GOT3 (cell line): Measurements from ENCODE around the gene MFAP4.

Experiments
- DNase-seq: peaks from one replicate; lab custom pipeline; 2025; ENCODE audit warnings: mixed read lengths; lab: John Stamatoyannopoulos, UW

MFAP4 gene

GRCh38 chr17:19385521-19385983 is 1.4 kb downstream of the MFAP4 start:
- DNase-seq = no peak

- no peak for DNase-seq
Measured at GRCh38 chr17:19384723-19385391, 2.1 kb downstream of the MFAP4 start.

GRCh38 chr17:19383681-19384470 is 3.1 kb downstream of the MFAP4 start:
- DNase-seq = no peak

GRCh38 chr17:19382531-19383444 is 4.2 kb downstream of the MFAP4 start:
- DNase-seq = no peak

GRCh38 chr17:19381741-19382444 is 5.1 kb downstream of the MFAP4 start:
- no peak for DNase-seq

- no peak for DNase-seq
Measured at GRCh38 chr17:19381361-19381740, 5.6 kb downstream of the MFAP4 start.

GRCh38 chr17:19380481-19381301 is 6.3 kb downstream of the MFAP4 start:
- no peak for DNase-seq

- no peak for DNase-seq
Measured at GRCh38 chr17:19379361-19380065, 7.5 kb downstream of the MFAP4 start.

DNA sequence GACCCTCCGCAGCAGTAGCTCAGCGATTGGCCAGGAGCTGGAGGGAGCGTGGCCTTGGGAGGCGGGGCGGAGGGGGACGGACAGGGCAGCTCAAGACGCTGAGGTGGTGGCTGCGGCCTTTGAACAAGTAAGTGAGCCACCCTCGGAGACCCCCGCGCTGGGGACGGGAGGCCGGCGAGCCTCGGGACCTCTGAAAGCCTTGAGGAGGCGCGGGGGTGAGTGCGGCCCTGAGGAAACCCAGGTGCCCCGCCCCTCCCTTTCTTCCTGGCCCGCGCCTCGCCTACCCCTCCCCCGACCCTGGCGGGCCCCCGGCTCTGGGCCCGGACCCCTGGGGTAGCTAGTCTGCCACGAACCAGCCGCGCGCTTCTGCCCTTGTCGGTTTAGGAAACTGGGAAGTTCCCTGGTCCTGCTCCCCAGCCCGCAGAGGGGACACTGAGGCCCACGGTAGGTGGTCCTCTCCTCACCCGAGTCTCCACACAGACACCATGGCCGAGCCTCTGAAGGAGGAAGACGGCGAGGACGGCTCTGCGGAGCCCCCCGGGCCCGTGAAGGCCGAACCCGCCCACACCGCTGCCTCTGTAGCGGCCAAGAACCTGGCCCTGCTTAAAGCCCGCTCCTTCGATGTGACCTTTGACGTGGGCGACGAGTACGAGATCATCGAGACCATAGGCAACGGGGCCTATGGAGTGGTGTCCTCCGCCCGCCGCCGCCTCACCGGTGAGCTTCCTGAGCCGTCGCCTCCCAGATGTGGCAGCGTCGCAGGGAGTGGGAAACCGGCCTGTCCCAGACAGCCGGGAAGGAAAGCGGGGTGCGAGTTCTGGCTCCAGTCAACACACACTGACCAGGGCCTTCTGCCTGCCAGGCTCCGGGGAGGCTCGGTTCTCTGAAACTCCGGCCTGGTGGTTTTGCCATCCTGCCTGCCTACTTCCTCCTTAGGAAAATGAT is 8.3 kb downstream of the MFAP4 start, which contains the start of gene MAPK7:
Gene MAPK7 (plus strand): TSS at position 83 of the 945 bp plus-strand sequence. CDS start 403 bp downstream, at position 486.
- no peak for DNase-seq

GRCh38 chr17:19377602-19378415 is 9.2 kb downstream of the MFAP4 start:
- peak; percentile 97 for DNase-seq

GRCh38 chr17:19376811-19377210 is 10.2 kb downstream of the MFAP4 start:
- no peak for DNase-seq

- DNase-seq = no peak
Measured at GRCh38 chr17:19375732-19376131, 11.3 kb downstream of the MFAP4 start.

- no peak for DNase-seq
Measured at GRCh38 chr17:19374136-19374535, 12.9 kb downstream of the MFAP4 start.

- DNase-seq = no peak
Measured at GRCh38 chr17:19372866-19373504, 14.0 kb downstream of the MFAP4 start.

- no peak for DNase-seq
Measured at GRCh38 chr17:19372439-19372838, 14.6 kb downstream of the MFAP4 start.

GRCh38 chr17:19372011-19372370 is 15.0 kb downstream of the MFAP4 start:
- DNase-seq = no peak

GRCh38 chr17:19371259-19372010 is 15.6 kb downstream of the MFAP4 start:
- no peak for DNase-seq
